Neural progenitor cell (in vitro differentiated cells): Measurements from ENCODE around the gene SERPINB11. TPM values are rescaled to one million over a fixed set of nuclear protein-coding genes. Genes with fewer than 3 reads are reported as not detected.
A peak's percentile ranks its signal among the peaks of the same experiment; 100 is the strongest.

Source experiments
- DNase-seq: peaks from one replicate; pipeline ENCODE4 v3.0.0-alpha.2; 2016; ENCODE audit warnings: low spot score
- H2AFZ ChIP-seq: fragments of 200-600 bp; sonication (generic); replicated peaks from 2 replicates; pipeline ENCODE4 v1.6.1; 2016; ENCODE audit warnings: antibody characterized with exemption
- H3F3A ChIP-seq: fragments of 200-600 bp; sonication (generic); 2 replicates; pipeline ENCODE4 v1.6.1; 2016; ENCODE audit warnings: antibody characterized with exemption, low read depth
- H3K27ac ChIP-seq: fragments of 200-600 bp; sonication (generic); 2 replicates; pipeline ENCODE4 v1.5.1; 2016; ENCODE audit warnings: mild to moderate bottlenecking
- H3K27me3 ChIP-seq: fragments of 200-600 bp; sonication (generic); 2 replicates; pipeline ENCODE4 v1.6.1; 2016; ENCODE audit warnings: mild to moderate bottlenecking, moderate library complexity
- H3K36me3 ChIP-seq: fragments of 200-600 bp; sonication (generic); 2 replicates; pipeline ENCODE4 v1.5.1; 2016
- H3K4me1 ChIP-seq: fragments of 200-600 bp; sonication (generic); 2 replicates; pipeline ENCODE4 v1.6.1; 2016; ENCODE audit warnings: mixed run types
- H3K4me2 ChIP-seq: fragments of 200-600 bp; sonication (generic); 2 replicates; pipeline ENCODE4 v1.6.1; 2016
- H3K4me3 ChIP-seq: fragments of 200-600 bp; sonication (generic); 2 replicates; pipeline ENCODE4 v1.5.1; 2016
- H3K79me2 ChIP-seq: fragments of 200-600 bp; sonication (generic); 2 replicates; pipeline ENCODE4 v1.6.1; 2016; ENCODE audit warnings: low read depth
- H3K9ac ChIP-seq: fragments of 200-600 bp; sonication (generic); 2 replicates; pipeline ENCODE4 v1.6.1; 2016
- H3K9me3 ChIP-seq: fragments of 200-600 bp; sonication (generic); 2 replicates; pipeline ENCODE4 v1.5.1; 2016; ENCODE audit warnings: low read depth
- H4K20me1 ChIP-seq: fragments of 200-600 bp; sonication (generic); 2 replicates; pipeline ENCODE4 v1.6.1; 2016; ENCODE audit warnings: low read depth
- H3K27ac Mint-ChIP-seq: 3 replicates; pipeline ENCODE4 v1.8.0; 2021; ENCODE audit warnings: mixed read lengths
- H3K27me3 Mint-ChIP-seq: 2 replicates; pipeline ENCODE4 v1.8.0; 2022; ENCODE audit warnings: low read depth, mild to moderate bottlenecking, inconsistent platforms, moderate library complexity, mixed read lengths; ENCODE audit not compliant: insufficient read depth
- H3K36me3 Mint-ChIP-seq: 3 replicates; pipeline ENCODE4 v1.8.0; 2021; ENCODE audit warnings: mixed read lengths
- H3K4me1 Mint-ChIP-seq: 3 replicates; pipeline ENCODE4 v1.8.0; 2021; ENCODE audit warnings: mixed read lengths
- H3K4me3 Mint-ChIP-seq: 3 replicates; pipeline ENCODE4 v1.8.0; 2021; ENCODE audit warnings: mild to moderate bottlenecking, moderate library complexity, mixed read lengths
- H3K9me3 Mint-ChIP-seq: 3 replicates; pipeline ENCODE4 v1.8.0; 2020; ENCODE audit warnings: mixed read lengths
- CTCF ChIP-seq: fragments of 200-600 bp; sonication (generic); IDR thresholded peaks from 2 replicates; pipeline ENCODE4 v1.5.1; 2017; ENCODE audit warnings: antibody characterized with exemption, mild to moderate bottlenecking
- EZH2 ChIP-seq: fragments of 200-600 bp; sonication (generic); IDR thresholded peaks from 2 replicates; pipeline ENCODE4 v1.6.1; 2017; ENCODE audit warnings: antibody characterized with exemption, mild to moderate bottlenecking, moderate library complexity
- EZH2phosphoT487 ChIP-seq: fragments of 200-600 bp; sonication (generic); IDR thresholded peaks from 2 replicates; pipeline ENCODE4 v1.6.1; 2017; ENCODE audit warnings: antibody characterized with exemption
- total RNA-seq: library from RNA; depleted of rRNA; stranded (reverse); fragments of >200 nt; gene quantifications from 2 replicates; pipeline ENCODE4 v1.2.3, GENCODE V29; 2015; ENCODE audit warnings: low replicate concordance

Gene SERPINB11
- total RNA-seq, 1 donor from 2014 or later = not detected

DNA sequence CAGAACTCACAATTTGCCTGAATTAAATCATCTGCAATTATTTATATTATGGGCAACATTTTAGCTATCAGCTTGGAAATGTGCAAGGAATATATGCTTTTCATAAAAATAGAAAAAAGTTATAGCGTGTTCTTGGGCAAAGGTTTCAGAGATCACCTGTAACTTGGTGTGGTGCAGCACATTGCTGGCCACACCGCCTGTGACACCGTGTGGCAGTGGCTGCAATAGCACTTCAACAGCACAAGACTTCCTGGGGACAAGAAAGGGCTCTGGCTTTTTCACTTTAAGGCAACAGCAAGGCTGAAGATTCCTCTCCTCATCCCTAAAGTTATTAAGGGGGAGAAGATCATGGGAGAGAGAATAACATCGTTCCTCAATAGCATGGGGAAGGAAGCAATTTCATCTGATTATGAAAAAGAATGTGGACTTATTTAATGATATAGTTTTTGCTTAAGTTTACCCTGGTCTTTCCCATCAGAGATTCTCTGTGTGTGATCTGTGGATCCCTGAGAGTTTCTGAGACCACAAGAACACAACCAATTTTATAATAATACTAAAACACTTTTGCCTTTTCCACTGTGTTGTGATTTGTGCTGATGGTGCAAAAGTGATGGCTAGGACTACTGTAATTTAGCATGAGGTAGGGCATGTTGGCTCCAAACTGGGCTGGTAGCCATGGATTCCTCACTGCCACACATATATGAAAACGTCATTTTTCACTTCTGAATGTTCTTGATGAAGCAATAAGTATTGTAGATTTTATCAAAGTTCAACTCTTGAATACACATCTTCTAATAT, 26.0 kb upstream of the SERPINB11 start:
- Histone ChIP-seq H3K27ac (no peak overlapping the region), H3K9me3 (no peaks in the 10 kb centered on the region), H3F3A (no peaks in the 10 kb centered on the region), H3K9ac (no peak overlapping the region), H3K4me3 (no peak overlapping the region), H4K20me1 (no peaks in the 10 kb centered on the region), H3K4me1 (no peaks in the 10 kb centered on the region), H2AFZ (peak overlapping the region; percentile 28), H3K4me2 (no peak overlapping the region), H3K36me3 (no peaks in the 10 kb centered on the region), H3K27me3 (no peaks in the 10 kb centered on the region), H3K79me2 (no peaks in the 10 kb centered on the region)
- TF ChIP-seq CTCF (peak; percentile 58), EZH2phosphoT487 (no peak)
- peaks cover 2% of the 10 kb centered on the region for H3K9me3 Mint-ChIP-seq
- no peaks in the 10 kb centered on the region for H3K36me3 Mint-ChIP-seq
- H3K27ac Mint-ChIP-seq = no peak overlapping the region
- H3K27me3 Mint-ChIP-seq = no peaks in the 10 kb centered on the region
- H3K4me3 Mint-ChIP-seq = no peak overlapping the region
- DNase-seq = peak; percentile 67
- no peaks in the 10 kb centered on the region for H3K4me1 Mint-ChIP-seq

- no peaks in the 10 kb centered on the region for H3F3A ChIP-seq
- no peaks in the 10 kb centered on the region for H3K27me3 Mint-ChIP-seq
- H3K4me1 Mint-ChIP-seq = no peaks in the 10 kb centered on the region
- TF ChIP-seq EZH2phosphoT487 (no peak), EZH2 (no peak), CTCF (no peak)
- no peaks in the 10 kb centered on the region for H3K9me3 ChIP-seq
- H2AFZ ChIP-seq = peak overlapping the region; percentile 40
- no peaks in the 10 kb centered on the region for H3K27me3 ChIP-seq
- no peak overlapping the region for H3K27ac Mint-ChIP-seq
- no peak for DNase-seq
- no peaks in the 10 kb centered on the region for H3K36me3 Mint-ChIP-seq
- H3K4me1 ChIP-seq = peaks cover under 1% of the 10 kb centered on the region
- no peak overlapping the region for H3K4me3 Mint-ChIP-seq
- no peak overlapping the region for H3K9ac ChIP-seq
- no peak overlapping the region for H3K4me2 ChIP-seq
- no peaks in the 10 kb centered on the region for H3K9me3 Mint-ChIP-seq
- no peak overlapping the region for H3K27ac ChIP-seq
- no peak overlapping the region for H3K4me3 ChIP-seq
- H4K20me1 ChIP-seq = no peaks in the 10 kb centered on the region
- H3K36me3 ChIP-seq = no peaks in the 10 kb centered on the region
- no peaks in the 10 kb centered on the region for H3K79me2 ChIP-seq
Measured at GRCh38 chr18:63677500-63678225, 25.1 kb upstream of the SERPINB11 start.

- no peaks in the 10 kb centered on the region for H4K20me1 ChIP-seq
- Mint-ChIP-seq H3K4me3 (no peak overlapping the region), H3K27me3 (no peaks in the 10 kb centered on the region), H3K9me3 (no peaks in the 10 kb centered on the region), H3K36me3 (no peaks in the 10 kb centered on the region), H3K27ac (no peak overlapping the region), H3K4me1 (peaks cover 10% of the 10 kb centered on the region)
- H3K4me1 ChIP-seq = peaks cover 14% of the 10 kb centered on the region
- no peak overlapping the region for H3K4me3 ChIP-seq
- TF ChIP-seq EZH2phosphoT487 (no peak), EZH2 (no peak), CTCF (no peak)
- H3K27ac ChIP-seq = no peak overlapping the region
- no peaks in the 10 kb centered on the region for H3K9me3 ChIP-seq
- H3K27me3 ChIP-seq = no peaks in the 10 kb centered on the region
- no peaks in the 10 kb centered on the region for H3K36me3 ChIP-seq
- peaks cover 8% of the 10 kb centered on the region for H3F3A ChIP-seq
- no peak for DNase-seq
- H3K9ac ChIP-seq = no peak overlapping the region
- H3K4me2 ChIP-seq = no peak overlapping the region
- no peaks in the 10 kb centered on the region for H3K79me2 ChIP-seq
- no peak overlapping the region for H2AFZ ChIP-seq
Measured at GRCh38 chr18:63679820-63680606, 22.7 kb upstream of the SERPINB11 start.
